Natural killer cell treated with Interleukin-12 subunit alpha and Interleukin-12 subunit beta and Interleukin-15 and Interleukin-18, amount 100 ng/mL, for 72 hours (primary cell): ENCODE results near the gene TMEM63B. TPM values are rescaled to one million over a fixed set of nuclear protein-coding genes. Genes with fewer than 3 reads are reported as not detected.

Experiments
- ATAC-seq, 2 donors: fragments of 150-1000 bp; cut with Tn5 transposase in 1 of 2; sonication (Bioruptor Pico), chemical (Tn5 transposase) in 1 of 2; 2 replicates each; pipeline ENCODE4 v1.10.0; 2021
- DNase-seq: peaks from one replicate; pipeline ENCODE4 v3.0.0; 2022; ENCODE audit warnings: low spot score
- H3K27ac Mint-ChIP-seq, 2 donors: 1 replicate in 1 of 2; 2 replicates in 1 of 2; pipeline ENCODE4 v1.8.0; 2022; ENCODE audit warnings: mixed read lengths in 2 of 2, mild to moderate bottlenecking in 1 of 2, moderate library complexity in 1 of 2
- H3K27me3 Mint-ChIP-seq, 2 donors: 1 replicate in 1 of 2; 2 replicates in 1 of 2; pipeline ENCODE4 v1.8.0; 2022; ENCODE audit warnings: mixed read lengths in 2 of 2
- H3K36me3 Mint-ChIP-seq: one replicate; pipeline ENCODE4 v1.8.0; 2022; ENCODE audit warnings: mixed read lengths
- H3K4me1 Mint-ChIP-seq, 2 donors: 1 replicate in 1 of 2; 2 replicates in 1 of 2; pipeline ENCODE4 v1.8.0; 2022; ENCODE audit warnings: low read depth in 2 of 2, mixed read lengths in 2 of 2, mild to moderate bottlenecking in 1 of 2
- H3K4me3 Mint-ChIP-seq: one replicate; pipeline ENCODE4 v1.8.0; 2022; ENCODE audit warnings: mixed read lengths
- H3K9me3 Mint-ChIP-seq: 2 replicates; pipeline ENCODE4 v1.8.0; 2022; ENCODE audit warnings: mixed read lengths
- total RNA-seq, 2 donors: library from RNA; stranded (reverse); gene quantifications; one replicate each; pipeline ENCODE4 v1.2.3, GENCODE V29; 2022

The TMEM63B gene
- total RNA-seq, 2 donors from 2014 or later = 21.2 to 22.2 TPM

- no peak for ATAC-seq
- H3K4me1 Mint-ChIP-seq = peaks cover 20 to 26% of the 10 kb centered on the region in 2 donors
- H3K36me3 Mint-ChIP-seq = peaks cover 7% of the 10 kb centered on the region
- H3K9me3 Mint-ChIP-seq = no peaks in the 10 kb centered on the region
- no peak overlapping the region for H3K4me3 Mint-ChIP-seq
- no peak overlapping the region for H3K27ac Mint-ChIP-seq
- no peaks in the 10 kb centered on the region for H3K27me3 Mint-ChIP-seq
- DNase-seq = no peak
Observed at GRCh38 chr6:44117397-44118128, 9.8 kb upstream of the TMEM63B start.

GRCh38 chr6:44119704-44120262 is 7.6 kb upstream of the TMEM63B start:
- H3K27me3 Mint-ChIP-seq = no peaks in the 10 kb centered on the region
- no peak overlapping the region for H3K27ac Mint-ChIP-seq

GRCh38 chr6:44120692-44121443 is 6.5 kb upstream of the TMEM63B start:
- Mint-ChIP-seq H3K4me1 (peaks cover 43 to 47% of the 10 kb centered on the region in 2 donors), H3K9me3 (no peaks in the 10 kb centered on the region), H3K27ac (no peak overlapping the region), H3K27me3 (no peaks in the 10 kb centered on the region), H3K4me3 (no peak overlapping the region), H3K36me3 (peaks cover 4% of the 10 kb centered on the region)
- DNase-seq = no peak
- no peak for ATAC-seq

More at GRCh38 chr6:44119704-44120262, 7.6 kb upstream of the TMEM63B start:
- Mint-ChIP-seq H3K36me3 (peaks cover 7% of the 10 kb centered on the region), H3K4me1 (peaks cover 42 to 47% of the 10 kb centered on the region in 2 donors), H3K4me3 (no peak overlapping the region), H3K9me3 (no peaks in the 10 kb centered on the region)
- DNase-seq (no peak), ATAC-seq (no peak)

GRCh38 chr6:44122801-44123200 is 4.6 kb upstream of the TMEM63B start:
- ATAC-seq (no peak), DNase-seq (no peak)
- Mint-ChIP-seq H3K4me3 (peak overlapping the region; percentile 58), H3K27ac (peak overlapping the region in 1 of 2 donors; percentile 4), H3K27me3 (no peaks in the 10 kb centered on the region), H3K36me3 (peaks cover 6% of the 10 kb centered on the region), H3K4me1 (peaks cover 52 to 53% of the 10 kb centered on the region in 2 donors), H3K9me3 (no peaks in the 10 kb centered on the region)

- no peaks in the 10 kb centered on the region for H3K9me3 Mint-ChIP-seq
- no peak for ATAC-seq
- H3K4me3 Mint-ChIP-seq = peak overlapping the region; percentile 58
Observed at GRCh38 chr6:44123544-44123943, 3.8 kb upstream of the TMEM63B start.

GRCh38 chr6:44126320-44127149 is 819 bp upstream of the TMEM63B start:
- peak; percentile 90 for DNase-seq
- H3K27ac Mint-ChIP-seq = peak overlapping the region; percentile 76 to 85
- H3K36me3 Mint-ChIP-seq = peaks cover 6% of the 10 kb centered on the region
- no peaks in the 10 kb centered on the region for H3K9me3 Mint-ChIP-seq
- no peaks in the 10 kb centered on the region for H3K27me3 Mint-ChIP-seq
- H3K4me3 Mint-ChIP-seq = peak overlapping the region; percentile 89
- H3K4me1 Mint-ChIP-seq = peaks cover 42 to 45% of the 10 kb centered on the region in 2 donors
- peak; percentile 84 to 87 for ATAC-seq

More at GRCh38 chr6:44123544-44123943, 3.8 kb upstream of the TMEM63B start:
- no peak for DNase-seq
- H3K36me3 Mint-ChIP-seq = peaks cover 6% of the 10 kb centered on the region
- peaks cover 50 to 53% of the 10 kb centered on the region in 2 donors for H3K4me1 Mint-ChIP-seq
- no peak overlapping the region for H3K27ac Mint-ChIP-seq
- H3K27me3 Mint-ChIP-seq = no peaks in the 10 kb centered on the region

GRCh38 chr6:44128020-44128917 is 915 bp downstream of the TMEM63B start:
- H3K4me1 Mint-ChIP-seq = peaks cover 36 to 37% of the 10 kb centered on the region in 2 donors

GRCh38 chr6:44129841-44130322 is 2.5 kb downstream of the TMEM63B start:
- peaks cover 24 to 25% of the 10 kb centered on the region in 2 donors for H3K4me1 Mint-ChIP-seq
- no peak for ATAC-seq
- H3K4me3 Mint-ChIP-seq = peak overlapping the region; percentile 16
- H3K9me3 Mint-ChIP-seq = no peaks in the 10 kb centered on the region
- H3K27me3 Mint-ChIP-seq = no peaks in the 10 kb centered on the region
- no peak overlapping the region for H3K27ac Mint-ChIP-seq
- no peak for DNase-seq
- H3K36me3 Mint-ChIP-seq = peaks cover 6% of the 10 kb centered on the region

More at GRCh38 chr6:44128020-44128917, 915 bp downstream of the TMEM63B start:
- Mint-ChIP-seq H3K36me3 (peaks cover 6% of the 10 kb centered on the region), H3K9me3 (no peaks in the 10 kb centered on the region), H3K27me3 (no peaks in the 10 kb centered on the region), H3K27ac (peak overlapping the region; percentile 40 to 48), H3K4me3 (peak overlapping the region; percentile 89)
- no peak for DNase-seq
- ATAC-seq = peak in 1 of 2 donors; percentile 10

- Mint-ChIP-seq H3K4me3 (no peak overlapping the region), H3K36me3 (no peaks in the 10 kb centered on the region), H3K27ac (no peak overlapping the region), H3K9me3 (no peaks in the 10 kb centered on the region), H3K27me3 (no peaks in the 10 kb centered on the region), H3K4me1 (peaks cover 10 to 13% of the 10 kb centered on the region in 2 donors)
- no peak for DNase-seq
- no peak for ATAC-seq
Observed at GRCh38 chr6:44131892-44132291, 4.5 kb downstream of the TMEM63B start.

GRCh38 chr6:44132476-44132875 is 5.1 kb downstream of the TMEM63B start:
- Mint-ChIP-seq H3K4me3 (no peak overlapping the region), H3K27ac (no peak overlapping the region), H3K36me3 (no peaks in the 10 kb centered on the region), H3K4me1 (peaks cover 10 to 13% of the 10 kb centered on the region in 2 donors), H3K27me3 (no peaks in the 10 kb centered on the region), H3K9me3 (no peaks in the 10 kb centered on the region)
- ATAC-seq = no peak
- no peak for DNase-seq

GRCh38 chr6:44133003-44133931 is 5.9 kb downstream of the TMEM63B start:
- Mint-ChIP-seq H3K4me1 (peaks cover 10 to 11% of the 10 kb centered on the region in 2 donors), H3K9me3 (no peaks in the 10 kb centered on the region), H3K4me3 (no peak overlapping the region), H3K27ac (no peak overlapping the region), H3K27me3 (no peaks in the 10 kb centered on the region), H3K36me3 (no peaks in the 10 kb centered on the region)
- DNase-seq (no peak), ATAC-seq (peak in 1 of 2 donors; percentile 14)
